Right lobe of liver (tissue), 4 donors: Measurements from ENCODE around the gene MRPS33.

Source experiments
- CTCF ChIP-seq, 4 donors: fragments of 200-600 bp in 3 of 4; fragments of 450-650 bp in 1 of 4; IDR thresholded peaks; one replicate each; pipeline versions ENCODE4 v1.5.1 to v1.8.0; 2016 to 2022; ENCODE audit warnings: antibody characterized with exemption in 4 of 4, mild to moderate bottlenecking in 2 of 4
- POLR2A ChIP-seq: fragments of 450-650 bp; IDR thresholded peaks from one replicate; pipeline ENCODE4 v1.6.1; 2017; ENCODE audit warnings: antibody characterized with exemption, mild to moderate bottlenecking
- donor health status: DM: no; HTN: no; CAD: no.
- donor health status: DM: no; HTN: no; CAD: no.
- donor health status: DM: no; HTN: yes; CAD: no.

DNA sequence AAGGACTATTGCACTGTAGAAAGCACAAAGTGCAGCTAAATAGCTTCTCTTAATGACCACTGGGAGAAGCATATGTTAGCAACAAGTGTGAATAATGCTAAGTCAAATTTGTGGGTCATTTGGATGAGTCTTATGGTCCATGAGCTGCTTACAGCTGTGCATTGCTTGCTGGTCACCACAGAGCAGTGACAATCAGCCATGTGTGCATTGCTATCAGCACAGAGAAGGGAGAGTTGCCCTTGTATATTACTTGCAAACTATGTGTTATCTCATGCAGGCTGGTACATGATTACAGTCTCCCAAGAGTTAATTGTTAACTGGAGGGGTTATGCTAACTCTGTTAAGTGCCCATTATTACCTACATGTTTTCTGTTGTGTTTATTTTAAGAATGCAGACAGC, 25.7 kb downstream of the MRPS33 start:
- TF ChIP-seq CTCF (IDR thresholded peaks at IDR 0.05) (no peak), POLR2A (no peak)
